Brain pericyte (primary cell): ENCODE results near the gene CCDC183.
"Not testable (repeated sequence)": the region's sequence is repeated elsewhere in the genome, so short reads cannot be mapped to it uniquely, and the experiment has no call there.

Source experiments
- DNase-seq: peaks from one replicate; pipeline ENCODE4 v3.0.0-alpha.2; 2012; ENCODE audit warnings: low read depth, low spot score

Gene CCDC183

GRCh38 chr9:136799854-136800657 is 3.9 kb downstream of the CCDC183 start:
- no peak for DNase-seq

GRCh38 chr9:136802321-136802720 is 6.2 kb downstream of the CCDC183 start:
- no peak for DNase-seq

GRCh38 chr9:136803009-136803550 is 6.9 kb downstream of the CCDC183 start:
- DNase-seq = not testable (repeated sequence)

- DNase-seq = no peak
These were observed 7.7 kb downstream of the CCDC183 start for GRCh38 chr9:136803551-136804508.

- DNase-seq = no peak
These were observed 8.5 kb downstream of the CCDC183 start for GRCh38 chr9:136804509-136805206.

- DNase-seq = no peak
These were observed 9.1 kb downstream of the CCDC183 start for GRCh38 chr9:136805207-136805740.

GRCh38 chr9:136806067-136806466 is 9.9 kb downstream of the CCDC183 start:
- no peak for DNase-seq

GRCh38 chr9:136806631-136807201 is 10.6 kb downstream of the CCDC183 start:
- DNase-seq = no peak

- DNase-seq = no peak
These were observed 11.3 kb downstream of the CCDC183 start, which contains the start of gene RABL6 for GRCh38 chr9:136807281-136808074. Gene RABL6 (plus strand): TSS chr9:136807948. CDS start chr9:136808197, 249 bp downstream.

GRCh38 chr9:136808075-136808805 is 12.1 kb downstream of the CCDC183 start:
- no peak for DNase-seq

GRCh38 chr9:136808806-136809158 is 12.6 kb downstream of the CCDC183 start:
- no peak for DNase-seq

- no peak for DNase-seq
These were observed 18.7 kb downstream of the CCDC183 start for GRCh38 chr9:136814725-136815421.

GRCh38 chr9:136815422-136815782 is 19.3 kb downstream of the CCDC183 start:
- DNase-seq = no peak

GRCh38 chr9:136820971-136821825 is 25.1 kb downstream of the CCDC183 start:
- DNase-seq = no peak

- no peak for DNase-seq
These were observed 25.8 kb downstream of the CCDC183 start for GRCh38 chr9:136821826-136822544.

- no peak for DNase-seq
These were observed 27.3 kb downstream of the CCDC183 start for GRCh38 chr9:136823136-136824046.
